Nephron progenitor cell (in vitro differentiated cells): ENCODE measurements around the gene POLN.

Source experiments
- DNase-seq: peaks from one replicate; pipeline ENCODE4 v3.0.0; 2021
- H3K27ac Mint-ChIP-seq: 2 replicates; pipeline ENCODE4 v1.8.0; 2021; ENCODE audit warnings: mild to moderate bottlenecking, moderate library complexity, mixed read lengths
- H3K27me3 Mint-ChIP-seq: 2 replicates; pipeline ENCODE4 v1.8.0; 2021; ENCODE audit warnings: mild to moderate bottlenecking, low read depth, mixed read lengths; ENCODE audit not compliant: poor library complexity
- H3K36me3 Mint-ChIP-seq: 2 replicates; pipeline ENCODE4 v1.8.0; 2021; ENCODE audit warnings: low read depth, mixed read lengths
- H3K4me1 Mint-ChIP-seq: 2 replicates; pipeline ENCODE4 v1.8.0; 2021; ENCODE audit warnings: mixed read lengths
- H3K4me3 Mint-ChIP-seq: 2 replicates; pipeline ENCODE4 v1.8.0; 2021; ENCODE audit warnings: mild to moderate bottlenecking, moderate library complexity, mixed read lengths
- H3K9me3 Mint-ChIP-seq: 2 replicates; pipeline ENCODE4 v1.8.0; 2021; ENCODE audit warnings: mild to moderate bottlenecking, moderate library complexity, mixed read lengths
- CTCF ChIP-seq: fragments of 200-600 bp; sonication (generic); IDR thresholded peaks from 2 replicates; pipeline ENCODE4 v1.5.0; 2021; ENCODE audit warnings: antibody characterized with exemption

The POLN gene

GRCh38 chr4:2071912-2072867 is 169.7 kb downstream of the POLN start:
- Mint-ChIP-seq H3K4me3 (no peak overlapping the region), H3K36me3 (no peaks in the 10 kb centered on the region), H3K27ac (no peak overlapping the region), H3K9me3 (no peaks in the 10 kb centered on the region), H3K27me3 (no peaks in the 10 kb centered on the region), H3K4me1 (peaks cover 15% of the 10 kb centered on the region)
- no peak for TF ChIP-seq CTCF
- no peak for DNase-seq

- Mint-ChIP-seq H3K36me3 (no peaks in the 10 kb centered on the region), H3K4me3 (no peak overlapping the region), H3K27me3 (no peaks in the 10 kb centered on the region), H3K9me3 (no peaks in the 10 kb centered on the region), H3K4me1 (peaks cover 15% of the 10 kb centered on the region), H3K27ac (no peak overlapping the region)
- DNase-seq, result no peak
- no peak for TF ChIP-seq CTCF
These were observed 170.5 kb downstream of the POLN start for GRCh38 chr4:2071252-2071911.

GRCh38 chr4:2070421-2071251 is 171.3 kb downstream of the POLN start:
- no peaks in the 10 kb centered on the region for H3K27me3 Mint-ChIP-seq
- H3K4me3 Mint-ChIP-seq, result no peak overlapping the region
- no peak overlapping the region for H3K27ac Mint-ChIP-seq
- no peaks in the 10 kb centered on the region for H3K9me3 Mint-ChIP-seq
- H3K4me1 Mint-ChIP-seq, result peaks cover 15% of the 10 kb centered on the region
- no peak for TF ChIP-seq CTCF
- no peaks in the 10 kb centered on the region for H3K36me3 Mint-ChIP-seq
- DNase-seq, result no peak

GRCh38 chr4:2069986-2070385 is 171.9 kb downstream of the POLN start:
- Mint-ChIP-seq H3K36me3 (no peaks in the 10 kb centered on the region), H3K27ac (no peak overlapping the region), H3K4me1 (peaks cover 15% of the 10 kb centered on the region), H3K4me3 (no peak overlapping the region), H3K27me3 (no peaks in the 10 kb centered on the region), H3K9me3 (no peaks in the 10 kb centered on the region)
- TF ChIP-seq CTCF, result no peak
- DNase-seq, result no peak

- Mint-ChIP-seq H3K4me1 (peaks cover 15% of the 10 kb centered on the region), H3K27me3 (no peaks in the 10 kb centered on the region), H3K9me3 (no peaks in the 10 kb centered on the region), H3K36me3 (no peaks in the 10 kb centered on the region), H3K27ac (no peak overlapping the region), H3K4me3 (no peak overlapping the region)
- DNase-seq, result no peak
- TF ChIP-seq CTCF, result no peak
These were observed 172.6 kb downstream of the POLN start for GRCh38 chr4:2069161-2069971.
